ENCODE measurements around the gene SLC2A10.

The SLC2A10 gene

DNA sequence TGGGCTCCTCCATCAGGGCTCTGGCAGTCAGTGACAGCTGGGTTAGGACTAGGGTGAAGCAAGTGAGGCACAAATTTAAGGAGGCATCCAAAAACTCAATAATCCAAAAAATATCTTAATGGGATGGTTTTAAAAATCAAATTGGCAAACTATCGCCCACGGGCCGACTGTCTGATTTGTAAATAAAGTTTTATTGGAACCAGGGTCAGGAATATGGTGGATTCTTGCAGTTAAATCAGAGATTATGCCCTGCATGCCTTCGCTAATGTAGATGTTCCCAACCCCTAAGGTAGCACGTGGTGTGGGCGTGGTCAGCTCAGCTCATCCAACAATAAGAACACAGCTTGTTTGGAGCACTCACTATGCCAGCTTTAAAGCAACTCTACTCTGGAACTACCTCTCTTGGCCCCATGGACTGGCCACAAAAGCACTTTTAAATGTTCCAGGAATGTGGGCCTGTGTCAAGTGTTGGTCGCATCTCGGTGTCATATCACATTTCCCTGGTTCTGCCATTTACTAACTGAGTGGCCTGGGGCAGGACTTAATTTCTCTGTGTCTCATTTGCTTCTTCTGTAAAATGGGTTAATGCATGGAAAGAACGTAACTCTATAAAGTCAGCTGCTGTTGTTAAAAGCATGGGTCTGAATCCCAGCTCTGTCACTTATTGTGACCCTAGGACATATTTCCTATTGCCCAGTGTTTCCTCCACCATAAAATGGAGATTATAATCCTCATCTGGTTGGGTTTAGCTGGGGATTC is 27.2 kb upstream of the SLC2A10 start:
- no peak for DNase-seq (ENCODE audit: low read depth, low spot score)

DNA sequence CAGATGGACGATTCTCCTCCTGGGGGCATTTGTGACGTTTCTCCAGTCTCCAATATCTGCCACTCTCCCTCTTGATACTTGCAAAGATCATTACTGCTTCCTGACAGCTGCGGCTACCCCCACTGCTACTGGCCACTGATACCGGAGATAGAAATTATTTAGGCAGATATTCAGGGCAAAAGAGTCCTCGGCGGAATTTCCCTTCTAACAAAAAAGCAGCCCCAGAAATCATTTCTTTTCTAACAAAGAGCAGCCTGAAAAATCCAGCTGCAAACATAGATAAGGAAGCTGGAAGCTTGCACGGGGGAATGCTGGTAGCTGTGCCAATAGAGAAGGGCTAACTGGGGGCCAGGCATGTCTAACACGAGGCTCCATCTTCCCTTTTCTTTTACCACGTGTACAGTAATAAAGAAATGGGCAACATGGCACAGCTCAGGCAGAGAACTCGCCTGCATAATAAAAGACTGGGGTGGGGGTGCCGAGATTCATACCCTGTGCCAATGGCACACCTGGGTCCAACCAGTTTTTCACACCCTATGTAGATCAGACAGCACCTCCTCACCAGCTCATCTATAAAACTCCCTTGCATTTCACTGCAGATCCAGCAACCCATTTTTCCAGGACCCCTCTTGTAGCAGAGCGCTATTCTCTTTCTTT is 26.3 kb upstream of the SLC2A10 start:
- DNase-seq (ENCODE audit: low read depth, low spot score) = no peak

DNA sequence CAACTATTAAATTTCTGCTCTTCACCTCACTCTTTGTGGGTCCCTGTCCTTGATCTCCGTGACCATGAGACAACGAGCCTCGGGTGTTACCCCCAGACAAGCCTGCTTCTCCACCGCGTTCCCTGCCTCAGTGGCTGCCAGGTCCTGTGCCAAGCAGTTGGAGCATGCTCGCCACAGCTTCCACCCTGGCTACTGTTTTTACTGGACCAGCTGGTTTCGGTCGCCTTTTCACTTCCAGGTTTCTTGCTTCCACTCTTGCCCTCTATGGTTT is 25.8 kb upstream of the SLC2A10 start:
- DNase-seq (ENCODE audit: low read depth, low spot score) = no peak

DNA sequence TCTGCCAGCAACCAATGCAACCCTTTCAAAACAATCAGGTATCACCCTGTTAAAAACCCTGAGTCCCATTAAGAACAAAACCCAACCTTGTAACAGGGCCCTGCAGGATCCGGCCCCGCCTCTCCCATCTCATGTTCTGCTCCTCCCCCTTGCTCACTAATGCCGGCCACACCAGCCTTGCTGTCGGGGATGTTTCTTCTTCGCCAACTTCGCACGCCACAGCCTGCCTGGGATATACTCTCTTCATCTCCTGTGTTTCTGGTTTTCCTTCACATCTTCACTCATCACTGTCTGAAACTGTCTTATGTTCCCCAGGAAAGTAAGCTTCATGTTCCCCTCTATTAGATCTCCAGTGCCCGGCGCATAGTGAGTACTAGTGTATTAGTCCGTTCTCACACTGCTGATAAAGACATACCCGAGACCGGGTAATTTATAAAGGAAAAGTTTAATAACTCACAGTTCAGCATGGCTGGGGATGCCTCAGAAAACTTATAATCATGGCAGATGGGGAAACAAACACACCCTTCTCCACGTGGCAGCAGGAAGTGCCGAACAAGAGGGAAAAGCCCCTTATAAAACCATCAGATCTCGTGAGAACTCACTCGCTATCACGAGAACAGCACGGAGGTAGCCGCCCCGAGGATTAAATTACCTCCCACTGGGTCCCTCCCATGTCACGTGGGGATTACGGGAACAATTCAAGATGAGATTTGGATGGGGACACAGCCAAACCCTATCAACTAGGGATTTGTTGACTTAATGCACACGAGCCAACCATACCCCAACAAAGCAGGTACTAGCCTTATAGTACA is 25.3 kb upstream of the SLC2A10 start:
- DNase-seq (ENCODE audit: low read depth, low spot score) = peak; percentile 87

DNA sequence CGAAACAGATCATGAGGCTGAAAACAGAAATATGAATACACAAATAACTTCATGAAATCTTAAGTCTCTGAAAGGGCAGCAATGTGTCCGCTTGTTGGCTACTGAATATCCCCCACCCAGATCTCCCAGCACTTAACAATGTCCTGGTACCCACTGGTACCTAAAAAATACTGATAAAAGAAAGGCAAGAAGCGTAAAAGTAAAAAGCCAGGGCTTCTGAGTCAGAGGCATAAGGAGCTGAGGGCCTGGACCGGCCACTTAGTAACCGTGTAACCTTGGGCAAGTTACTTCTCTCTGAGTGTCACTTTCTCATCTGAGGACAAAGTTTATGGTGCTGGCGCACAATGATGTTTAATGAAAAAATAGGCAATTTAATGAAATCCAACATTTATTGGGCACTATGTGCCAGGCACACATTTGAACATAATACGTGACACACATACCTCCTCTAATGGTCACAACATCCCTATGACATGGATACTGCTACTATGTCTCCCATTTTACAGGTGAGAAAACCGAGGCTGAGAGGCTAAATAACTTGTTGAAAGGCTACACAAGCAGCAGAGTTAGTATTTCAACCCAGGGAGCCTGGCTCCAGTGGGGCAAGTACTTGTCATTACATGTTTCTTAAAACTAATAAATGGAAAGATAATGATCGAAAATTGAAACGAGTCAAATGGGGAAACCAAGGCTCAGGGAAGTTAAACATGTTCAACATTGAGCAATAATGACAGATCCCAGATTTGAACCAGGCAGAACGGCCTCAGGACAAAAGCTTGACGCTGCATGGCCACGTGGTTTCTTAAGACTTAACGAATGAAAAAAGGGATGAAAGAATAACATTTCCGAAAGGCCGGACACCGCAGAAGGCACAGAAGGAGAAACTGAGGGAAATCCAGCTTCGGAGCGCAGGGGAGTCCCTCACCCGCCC is 21.0 kb upstream of the SLC2A10 start:
- no peak for DNase-seq (ENCODE audit: low read depth, low spot score)

DNA sequence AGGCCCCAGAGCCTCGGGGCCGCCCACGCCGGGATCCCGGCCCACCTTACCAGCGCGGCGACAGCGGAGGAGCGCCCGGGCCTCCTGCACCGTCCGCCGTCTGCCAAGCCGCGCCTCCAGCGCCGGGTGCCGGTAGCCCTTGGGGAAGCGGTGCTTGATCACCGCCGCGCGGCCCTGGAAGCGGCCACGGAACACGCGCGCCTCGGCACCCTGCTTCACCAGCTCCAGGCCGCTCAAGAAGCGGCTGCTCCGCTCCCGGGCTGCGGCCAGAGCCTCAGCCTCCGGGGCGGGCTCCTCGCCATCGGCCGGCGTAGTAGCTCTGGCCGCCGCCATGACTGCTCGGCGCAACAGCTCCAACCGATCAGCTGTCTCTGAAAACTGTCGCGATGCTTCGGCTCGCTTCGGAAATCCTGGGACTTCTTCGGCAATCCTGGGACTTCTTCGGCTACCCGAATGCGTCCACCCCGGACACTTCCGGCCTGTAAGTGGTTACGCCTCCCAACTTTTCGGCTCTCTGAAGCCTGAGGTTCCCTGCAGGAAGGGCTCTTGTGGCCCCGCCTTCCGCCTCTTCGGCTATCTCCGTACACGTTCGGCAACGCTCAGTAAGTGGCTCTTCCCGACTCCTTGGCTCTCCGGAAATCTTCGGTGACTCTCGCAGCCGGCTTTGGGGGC is 20.2 kb upstream of the SLC2A10 start, which contains the start of gene TP53RK:
TP53RK (minus strand) TSS at position 363 of the 672 bp plus-strand sequence; CDS start at position 333, 30 bp downstream.
- peak; percentile 100 for DNase-seq (ENCODE audit: low read depth, low spot score)

DNA sequence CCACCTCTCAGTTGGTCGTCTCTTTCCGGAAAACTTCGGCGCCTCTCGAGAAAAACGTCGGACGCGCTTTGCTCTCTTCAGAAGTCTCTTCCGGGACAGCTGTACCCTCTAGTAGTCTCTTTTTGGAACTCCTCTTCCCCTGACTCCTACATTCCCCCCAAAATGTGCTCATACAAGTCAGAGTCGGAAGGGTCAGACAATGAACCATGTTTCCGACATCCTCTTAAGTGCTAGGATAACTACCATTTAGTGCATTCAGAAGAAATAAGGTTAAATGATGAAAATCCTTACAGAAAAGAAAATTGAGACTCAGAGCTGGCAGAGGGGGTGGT is 19.7 kb upstream of the SLC2A10 start:
- DNase-seq (ENCODE audit: low read depth, low spot score) = no peak

DNA sequence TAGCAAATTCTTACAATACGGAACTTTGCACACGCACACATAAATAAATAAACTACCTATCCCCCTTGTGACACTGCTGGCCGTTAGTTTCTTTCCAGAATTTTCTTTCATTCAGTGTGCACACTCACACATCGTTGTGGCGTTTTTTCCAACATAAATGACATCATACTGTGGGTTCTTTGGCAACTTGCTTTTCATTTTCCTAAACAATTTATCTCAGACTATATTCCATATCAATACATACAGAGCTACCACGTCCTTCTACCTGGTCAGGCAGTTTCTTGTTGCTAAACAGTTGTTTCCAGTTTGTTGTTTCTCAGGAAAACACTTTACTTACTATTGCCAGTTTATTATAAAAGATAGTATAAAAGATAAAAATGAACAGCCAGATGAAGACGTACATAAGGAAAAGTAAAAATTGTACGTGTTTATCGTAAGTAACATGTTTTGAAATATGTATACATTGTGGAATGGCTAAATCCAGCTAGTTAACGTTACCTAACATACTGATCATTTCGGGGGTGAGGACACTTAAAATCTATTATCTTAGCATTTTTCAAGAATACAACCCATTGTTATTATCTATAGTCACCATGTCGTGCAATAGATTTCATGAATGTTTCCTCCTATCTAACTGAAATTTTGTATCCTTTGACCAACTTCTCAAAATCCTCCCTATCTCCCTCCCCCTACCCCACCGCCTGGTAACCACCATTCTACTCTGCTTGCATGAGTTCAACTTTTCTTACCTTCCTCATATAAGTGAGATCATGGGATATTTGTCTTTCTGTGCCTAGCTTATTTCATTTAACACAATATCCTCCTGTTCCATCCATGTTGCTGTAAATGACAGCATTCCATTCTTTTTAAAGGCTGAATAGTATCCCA is 19.0 kb upstream of the SLC2A10 start:
- no peak for DNase-seq (ENCODE audit: low read depth, low spot score)

DNA sequence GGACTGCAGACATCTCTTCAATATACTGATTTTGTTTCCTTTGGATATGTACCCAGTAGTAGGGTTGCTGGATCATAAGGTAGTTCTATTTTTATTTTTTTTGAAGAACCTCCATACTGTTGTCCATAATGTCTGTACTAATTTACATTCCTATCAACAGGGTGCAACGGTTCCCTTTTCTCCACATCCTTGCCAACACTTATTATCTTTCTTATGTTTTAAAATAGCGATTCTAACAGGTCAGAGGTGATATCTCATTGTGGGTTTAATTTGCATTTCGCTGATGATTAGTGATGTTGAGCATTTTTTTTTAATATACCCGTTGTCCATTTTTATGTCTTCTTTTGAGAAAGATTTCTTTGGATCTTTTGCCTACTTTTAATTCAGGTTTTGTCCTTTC is 18.3 kb upstream of the SLC2A10 start:
- DNase-seq (ENCODE audit: low read depth, low spot score) = no peak

DNA sequence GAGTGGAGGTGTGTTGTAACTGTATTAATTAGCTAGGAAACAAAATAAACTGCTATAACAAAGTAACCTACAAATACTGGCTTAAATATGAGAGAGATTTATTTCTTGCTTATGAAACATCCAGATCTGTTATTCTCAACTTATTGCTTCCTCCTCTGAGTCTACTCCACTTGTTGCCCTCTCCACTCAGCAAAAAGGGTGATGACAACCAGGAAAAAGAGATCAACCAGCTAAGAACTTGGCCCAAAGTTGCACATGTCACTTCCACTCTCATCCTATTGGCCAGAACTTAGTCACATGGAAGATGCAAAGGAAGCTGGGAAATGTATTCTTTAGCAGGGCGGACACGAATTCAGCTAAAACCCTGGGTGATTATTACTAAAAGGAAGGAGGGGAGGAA is 15.0 kb upstream of the SLC2A10 start:
- DNase-seq (ENCODE audit: low read depth, low spot score) = no peak

DNA sequence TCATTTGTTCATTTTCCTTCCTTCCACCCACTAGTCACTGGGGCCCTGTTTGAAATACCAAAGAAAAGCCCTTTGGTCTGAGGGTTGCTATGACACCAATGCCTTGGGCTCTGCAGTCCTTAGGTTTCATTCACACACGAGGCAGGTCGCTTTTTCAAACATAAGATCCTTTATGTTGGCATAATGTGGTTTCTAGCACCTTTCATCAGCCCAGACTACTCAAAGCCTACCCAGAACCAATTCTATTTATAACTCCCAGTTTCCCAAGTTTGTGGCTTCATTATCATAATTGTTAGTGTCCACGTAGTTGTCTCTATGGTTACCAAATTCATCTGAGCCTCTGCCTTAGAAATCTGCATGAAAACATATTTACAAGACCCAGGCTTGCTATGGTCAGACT is 13.6 kb upstream of the SLC2A10 start:
- DNase-seq (ENCODE audit: low read depth, low spot score) = no peak

DNA sequence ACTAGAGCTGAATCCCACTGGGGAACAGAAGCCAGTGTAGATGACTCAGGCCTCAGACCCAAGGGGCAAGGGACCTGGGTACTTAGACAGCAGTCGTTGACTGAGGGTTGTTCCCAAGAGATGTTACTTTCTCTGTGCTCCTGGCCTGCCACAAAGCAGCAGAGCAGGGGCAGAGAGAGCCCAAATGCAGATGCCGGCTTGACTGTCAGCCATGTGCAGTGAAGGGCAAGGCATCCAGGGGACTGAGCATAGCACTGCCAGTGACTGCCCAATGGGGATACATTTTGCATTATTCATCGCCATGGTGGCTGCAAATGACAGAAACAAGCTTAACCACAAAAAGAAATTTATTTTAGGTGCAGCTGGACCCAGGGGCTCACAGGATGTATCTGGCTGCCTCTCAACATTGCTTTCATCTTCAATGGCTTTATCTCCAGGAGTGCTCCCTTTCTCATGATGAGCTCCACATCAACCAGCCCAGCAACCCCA is 12.6 kb upstream of the SLC2A10 start:
- no peak for DNase-seq (ENCODE audit: low read depth, low spot score)

DNA sequence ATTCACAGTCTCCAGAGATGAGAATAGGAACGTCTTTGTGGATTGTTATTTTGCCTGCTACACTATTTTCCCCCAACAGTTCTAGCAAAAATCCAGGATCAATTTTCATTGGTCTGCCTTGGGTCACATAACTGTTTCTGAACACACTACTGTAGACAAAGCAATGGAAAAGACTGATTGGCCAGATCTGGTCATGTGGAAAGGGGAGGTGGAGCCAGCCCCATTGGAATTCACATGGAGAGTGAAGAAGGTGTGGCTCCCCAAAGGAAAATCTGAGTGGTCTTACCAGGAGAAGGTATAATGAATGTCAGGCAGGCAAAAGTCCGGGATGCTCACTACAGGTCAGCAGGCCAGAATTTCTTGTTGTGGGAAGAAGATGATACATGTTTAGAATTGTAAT is 10.7 kb upstream of the SLC2A10 start:
- no peak for DNase-seq (ENCODE audit: low read depth, low spot score)

DNA sequence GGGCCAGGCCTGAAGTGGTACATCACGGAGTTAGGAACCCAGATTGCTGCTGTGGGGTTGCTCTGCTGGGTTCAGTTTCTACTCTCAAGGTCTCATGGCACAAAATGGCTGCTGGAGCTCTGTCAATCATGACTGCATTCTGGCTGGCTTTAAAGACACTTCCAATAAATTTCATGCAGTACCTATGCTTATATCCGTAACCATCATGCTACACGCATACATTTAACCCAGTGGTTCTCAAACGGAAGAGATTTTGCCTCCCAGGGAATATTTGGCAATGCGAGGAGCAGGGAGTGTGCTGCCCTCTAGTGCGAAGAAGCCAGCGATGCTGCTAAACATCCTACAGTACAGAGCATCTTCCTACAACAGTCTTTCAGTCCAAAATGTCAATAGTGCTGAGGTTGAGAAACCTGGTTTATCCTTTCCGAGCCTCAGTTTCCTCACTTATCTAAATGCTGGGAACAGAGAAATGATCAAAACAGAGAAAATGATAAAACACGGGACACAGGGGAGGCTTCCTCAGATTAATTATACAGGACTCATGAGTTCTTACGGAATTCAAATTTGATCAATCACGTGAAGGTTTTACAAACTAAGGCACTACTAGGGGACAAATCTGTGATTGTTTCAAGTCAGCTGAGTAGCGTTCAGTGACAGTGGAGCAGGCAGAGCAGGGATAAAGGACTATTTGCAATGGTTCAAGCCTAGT is 9.6 kb upstream of the SLC2A10 start:
- DNase-seq (ENCODE audit: low read depth, low spot score) = peak; percentile 53

DNA sequence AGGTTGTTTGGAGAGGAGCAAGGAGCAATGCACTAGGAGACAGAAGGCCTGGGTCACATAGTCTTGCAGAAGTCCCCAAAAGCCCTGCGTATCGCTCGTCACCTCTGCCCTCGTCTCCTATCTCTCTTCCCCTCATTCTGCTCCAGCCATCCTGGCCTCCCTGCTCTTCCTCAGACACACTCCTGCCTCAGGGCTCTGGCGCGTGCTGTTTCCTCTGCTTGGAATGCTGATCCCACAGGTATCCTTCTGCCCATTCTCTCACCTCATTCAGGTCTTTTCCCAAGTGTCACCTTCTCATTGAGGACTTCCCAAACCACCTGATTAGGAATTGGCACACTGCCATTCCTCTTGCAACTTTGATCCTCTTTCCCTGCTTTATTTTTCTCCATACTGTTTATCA is 9.0 kb upstream of the SLC2A10 start:
- peak; percentile 60 for DNase-seq (ENCODE audit: low read depth, low spot score)

DNA sequence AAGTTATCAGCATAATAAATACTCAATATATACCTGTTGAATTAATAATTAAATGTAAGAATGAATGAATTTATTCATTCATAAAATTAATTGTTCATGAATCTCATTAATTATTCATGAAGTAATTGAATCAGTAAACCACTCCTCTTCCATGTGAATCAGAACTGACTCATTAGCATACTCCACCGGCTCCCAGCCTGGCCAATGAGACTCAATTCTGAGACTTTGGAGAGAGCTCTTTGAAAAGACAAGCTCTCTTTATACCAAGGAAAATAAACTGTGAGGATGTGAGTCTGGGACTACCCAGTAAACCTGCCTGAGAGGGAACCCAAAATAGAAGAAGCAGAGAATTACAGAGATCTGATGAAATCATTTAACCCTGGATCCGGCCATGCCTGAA is 8.4 kb upstream of the SLC2A10 start:
- no peak for DNase-seq (ENCODE audit: low read depth, low spot score)

DNA sequence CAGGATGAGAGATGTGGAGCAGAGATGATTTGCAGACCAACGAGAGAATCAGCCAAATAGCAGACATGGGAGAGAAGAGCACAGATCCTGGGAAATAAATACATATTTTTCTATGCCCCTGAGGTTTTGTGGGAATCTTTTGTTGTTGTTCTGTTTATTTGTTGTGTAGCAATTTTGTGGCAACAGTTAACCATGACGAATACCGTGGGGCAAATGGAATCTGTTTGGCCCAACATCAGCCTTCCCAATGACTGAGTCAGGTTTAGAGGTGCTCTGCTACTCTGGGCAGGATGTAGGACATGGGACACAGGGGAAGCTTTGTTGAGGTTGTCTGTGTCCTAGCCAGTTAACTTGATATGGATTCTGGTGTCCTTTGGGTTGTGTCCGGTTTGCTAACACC is 7.9 kb upstream of the SLC2A10 start:
- DNase-seq (ENCODE audit: low read depth, low spot score) = no peak

DNA sequence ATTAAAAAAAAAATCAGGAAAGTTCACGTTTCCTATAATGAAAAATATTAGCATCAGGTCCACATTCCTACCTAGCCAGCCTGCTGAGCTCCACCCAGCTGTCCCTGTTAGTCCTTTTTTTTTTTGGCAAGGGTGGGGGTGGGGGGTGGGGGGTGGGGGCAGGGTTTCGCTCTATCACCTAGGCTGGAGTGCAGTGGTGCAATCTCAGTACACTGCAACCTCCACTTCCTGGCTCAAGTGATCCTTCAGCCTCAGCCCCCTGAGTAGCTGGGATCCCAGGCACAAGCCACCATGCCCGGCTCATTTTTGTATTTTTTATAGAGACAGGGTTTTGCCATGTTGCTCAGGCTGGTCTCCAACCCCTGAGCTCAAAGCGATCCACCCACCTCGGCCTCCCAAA is 7.5 kb upstream of the SLC2A10 start:
- DNase-seq (ENCODE audit: low read depth, low spot score) = no peak

DNA sequence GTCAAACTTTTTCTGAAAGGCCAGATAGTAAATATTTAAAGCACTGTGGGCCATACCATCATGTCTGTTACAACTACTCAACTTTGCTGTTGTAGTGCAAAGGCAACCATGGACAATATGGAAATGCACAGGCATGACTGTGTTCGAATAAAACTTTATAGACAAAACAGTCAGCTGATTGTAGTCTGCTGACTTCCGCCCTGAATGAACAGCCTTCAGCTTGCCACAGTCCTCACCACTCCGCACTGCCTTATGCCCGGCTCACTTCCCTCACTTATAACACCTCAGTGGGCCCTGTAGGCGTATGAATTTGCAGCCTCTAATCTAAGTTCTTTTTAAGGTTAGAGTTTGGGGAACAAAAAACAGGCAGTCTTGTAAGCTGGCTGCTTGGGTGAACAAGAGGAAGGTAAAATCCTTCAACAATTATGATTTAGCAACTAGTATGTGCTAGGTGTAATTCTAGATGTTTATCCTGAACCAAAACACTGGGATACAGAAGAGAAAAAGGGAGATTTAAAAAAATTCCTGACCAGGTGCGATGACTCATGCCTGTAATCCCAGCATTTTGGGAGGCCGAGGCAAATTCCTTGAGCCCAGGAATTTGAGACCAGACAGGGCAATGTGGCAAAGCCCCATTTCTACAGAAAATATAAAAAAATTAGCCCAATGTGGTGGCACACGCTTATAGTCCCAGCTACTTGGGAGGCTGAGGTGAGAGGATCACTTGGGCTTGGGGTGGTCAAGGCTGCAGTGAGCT is 6.8 kb upstream of the SLC2A10 start:
- DNase-seq (ENCODE audit: low read depth, low spot score) = no peak

Measured in ELF-1 (cell line).